ENCODE data around the gene STK38. TPM values are rescaled to one million over a fixed set of nuclear protein-coding genes. Genes with fewer than 3 reads are reported as not detected.

STK38 gene
- total and polyA plus RNA-seq, 9 of the 15 experiments (the other 6 are each of a cell fraction or from before 2014, with no cell fraction given): 5.7 to 28.7 (median 19.5) TPM

GRCh38 chr6:36542041-36542440 lies 5.2 kb downstream of the STK38 start (continued):
- TF ChIP-seq GATAD2A (IDR thresholded peaks at IDR 0.05): no peak

DNA sequence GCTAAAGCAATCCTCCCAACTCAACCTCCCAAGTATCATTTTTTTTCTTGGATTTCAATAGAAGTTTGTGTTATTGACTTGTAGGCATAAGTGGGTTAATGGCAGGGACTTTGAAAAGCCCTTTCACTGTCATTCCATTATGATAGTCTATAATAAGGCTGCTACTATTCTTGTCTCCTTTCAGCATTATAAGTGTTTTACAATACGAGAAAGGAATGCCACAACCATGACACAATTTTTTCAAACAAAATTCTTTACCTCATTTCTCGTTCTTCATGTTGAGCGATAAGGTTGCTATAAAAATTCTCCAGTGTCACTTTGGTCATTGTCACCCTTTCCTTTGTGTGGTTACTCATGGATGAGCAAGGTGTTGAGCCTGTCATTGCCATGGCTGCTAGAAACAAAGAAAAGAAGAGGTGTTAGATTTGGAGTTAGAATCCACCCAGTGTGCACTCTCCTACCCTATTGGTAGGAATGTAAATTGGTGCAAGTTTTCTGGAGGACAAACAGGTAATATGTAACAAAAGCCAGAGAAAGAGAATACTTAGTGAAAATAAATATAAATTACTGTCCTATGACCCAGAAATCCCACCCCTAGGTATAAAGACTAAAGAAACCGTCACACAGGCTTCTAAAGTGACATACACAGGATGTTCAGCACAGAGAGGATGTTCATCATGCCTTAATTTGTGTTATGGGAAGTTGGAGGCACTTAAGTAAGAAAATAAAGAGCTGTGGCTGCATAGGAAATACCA lies 7.3 kb downstream of the STK38 start:
- Histone ChIP-seq H2AFZ (ENCODE audit: low read depth, low read length) (no peak overlapping the region), H3K36me3 (ENCODE audit: control insufficient read depth, insufficient read depth, low read length) (peaks cover 57% of the 10 kb centered on the region; the same call in 2 of the 3 replicates), H3K27me3 (ENCODE audit: control insufficient read depth in 2 of 2, insufficient read depth in 2 of 2, low read length in 2 of 2) (no peaks in the 10 kb centered on the region), H3K9me3 (replicated peaks; ENCODE audit: control insufficient read depth, insufficient read depth, low read depth, low read length) (no peaks in the 10 kb centered on the region), H4K20me1 (replicated peaks; ENCODE audit: control insufficient read depth, insufficient read depth, low read length) (no peaks in the 10 kb centered on the region), H3K9ac (ENCODE audit: insufficient read depth in 1 of 2, low read depth in 2 of 2, low read length in 2 of 2) (no peak overlapping the region), H3K4me1 (replicated peaks in 1 of 2; ENCODE audit: control insufficient read depth in 2 of 2, insufficient read depth in 2 of 2, low read length in 2 of 2) (peaks cover 2 to 6% of the 10 kb centered on the region in 2 experiments; a peak in 2 of 5 replicates), H3K9me1 (ENCODE audit: control insufficient read depth, insufficient read depth, low read length) (no peaks in the 10 kb centered on the region), H3K27ac (ENCODE audit: extremely low read depth, low read depth, low read length) (no peak overlapping the region), H3K79me2 (ENCODE audit: control insufficient read depth, insufficient read depth, low read length) (peaks cover 45% of the 10 kb centered on the region), H3K4me2 (ENCODE audit: insufficient read depth, low read length) (no peak overlapping the region), H3K4me3 (no peak overlapping the region)
- in situ Hi-C loops (cut with MboI) (no loop called here), intact Hi-C loops (cut with micrococcal nuclease) (no loop called here)
- WGBS (ENCODE audit: insufficient coverage, low coverage, missing lambda C conversion rate): 94% methylated on average over 4 of the region's 4 CpGs
- FAIRE-seq (no peak), ATAC-seq (no peak), DNase-seq (ENCODE audit: extremely low read depth in 1 of 4, low spot score in 3 of 4) (no peak)
- BruUV-seq (replicated peaks): no TSS peak
- ChIA-PET POLR2A (interaction anchor here (0.6 to 1.0 kb wide), 2 partner anchors 10 to 14 kb away, joined by 3 read pairs; no protein-coding TSS in a partner anchor), CTCF (ENCODE audit: low intra/inter-chr PET ratio) (no interaction called here)
- TF ChIP-seq ZZZ3 (IDR thresholded peaks at IDR 0.05) (no peak), PURB (CRISPR knock-in tag; IDR thresholded peaks at IDR 0.05; ENCODE audit: low read depth) (no peak), CC2D1A (IDR thresholded peaks at IDR 0.05) (no peak), TEAD4 (IDR thresholded peaks at IDR 0.05; ENCODE audit: low read length) (0 out of 2 replicates have a peak, but pooled peaks have one; percentile 23), TEAD4 (CRISPR knock-in tag; IDR thresholded peaks at IDR 0.05; ENCODE audit: borderline replicate concordance) (no peak), ELF4 (CRISPR knock-in tag; IDR thresholded peaks at IDR 0.05) (no peak), TAL1 (IDR thresholded peaks at IDR 0.05) (no peak)

All from K562 (cell line).